Fibroblast of skin of scalp (primary cell): ENCODE results near the gene HHEX.

Experiments
- DNase-seq: peaks from one replicate; pipeline ENCODE4 v3.0.0-alpha.2; 2013

HHEX gene

DNA sequence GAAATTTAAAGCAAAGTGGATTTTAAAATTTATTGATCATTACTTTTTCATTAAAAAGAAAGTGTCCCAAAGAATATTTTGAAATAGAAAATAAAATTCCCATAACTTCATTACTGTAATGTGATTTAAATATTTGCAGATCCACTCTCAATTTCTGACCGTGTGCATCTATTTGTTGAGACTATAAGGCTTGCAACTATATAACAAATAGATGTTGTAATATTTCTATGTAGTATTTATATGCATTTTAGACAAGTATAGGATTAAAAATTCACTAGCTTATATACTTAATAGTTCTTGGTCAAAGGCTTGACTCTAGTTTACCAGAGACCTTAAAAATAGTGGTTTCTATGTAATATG is 3.8 kb downstream of the HHEX start:
- no peak for DNase-seq

DNA sequence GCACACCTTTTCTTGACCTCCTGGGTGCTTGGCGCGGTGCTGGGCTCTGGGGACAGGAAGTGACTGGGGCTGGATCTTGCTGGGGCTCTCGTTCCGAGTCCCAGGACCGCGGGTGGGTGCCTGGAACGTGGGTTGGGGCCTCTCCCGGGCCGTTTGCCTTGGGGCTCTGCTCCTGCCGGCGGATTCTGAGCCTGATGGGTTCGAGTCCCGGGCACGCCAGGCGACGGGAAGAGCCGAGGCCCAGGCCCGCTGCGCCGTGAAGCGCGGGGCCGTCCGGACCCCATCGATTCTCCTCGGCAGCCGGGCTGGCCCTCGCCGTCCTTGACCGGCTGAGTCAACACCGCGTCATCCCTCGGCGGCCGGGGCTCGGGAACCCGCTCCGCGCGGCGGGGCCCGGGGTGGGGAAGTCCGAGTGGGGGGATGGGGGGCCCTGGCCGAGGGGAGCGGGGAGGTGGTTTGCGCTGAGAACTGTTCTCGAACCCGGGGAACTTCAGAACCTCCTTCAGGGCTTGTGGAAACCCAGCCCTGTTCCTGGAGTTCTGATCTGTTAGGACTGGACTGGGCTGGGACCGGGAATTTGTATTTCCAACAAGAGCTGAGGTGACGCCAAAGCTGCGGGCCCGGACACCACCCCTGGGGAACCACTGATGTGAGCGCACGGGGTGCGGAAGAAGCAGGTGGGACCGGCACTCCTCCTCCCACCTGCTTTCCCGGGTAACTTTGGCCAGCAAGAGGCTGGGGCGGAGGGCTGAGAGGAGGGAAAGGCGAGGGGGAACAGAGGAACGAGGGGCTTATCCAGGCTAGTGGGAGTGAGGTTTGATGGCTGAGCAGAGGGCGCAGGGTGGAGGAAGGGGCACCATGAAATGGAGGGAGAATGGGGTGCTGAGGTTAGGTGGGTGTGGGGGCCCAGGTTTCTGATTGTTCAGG is 6.2 kb downstream of the HHEX start:
- peak; percentile 26 for DNase-seq

DNA sequence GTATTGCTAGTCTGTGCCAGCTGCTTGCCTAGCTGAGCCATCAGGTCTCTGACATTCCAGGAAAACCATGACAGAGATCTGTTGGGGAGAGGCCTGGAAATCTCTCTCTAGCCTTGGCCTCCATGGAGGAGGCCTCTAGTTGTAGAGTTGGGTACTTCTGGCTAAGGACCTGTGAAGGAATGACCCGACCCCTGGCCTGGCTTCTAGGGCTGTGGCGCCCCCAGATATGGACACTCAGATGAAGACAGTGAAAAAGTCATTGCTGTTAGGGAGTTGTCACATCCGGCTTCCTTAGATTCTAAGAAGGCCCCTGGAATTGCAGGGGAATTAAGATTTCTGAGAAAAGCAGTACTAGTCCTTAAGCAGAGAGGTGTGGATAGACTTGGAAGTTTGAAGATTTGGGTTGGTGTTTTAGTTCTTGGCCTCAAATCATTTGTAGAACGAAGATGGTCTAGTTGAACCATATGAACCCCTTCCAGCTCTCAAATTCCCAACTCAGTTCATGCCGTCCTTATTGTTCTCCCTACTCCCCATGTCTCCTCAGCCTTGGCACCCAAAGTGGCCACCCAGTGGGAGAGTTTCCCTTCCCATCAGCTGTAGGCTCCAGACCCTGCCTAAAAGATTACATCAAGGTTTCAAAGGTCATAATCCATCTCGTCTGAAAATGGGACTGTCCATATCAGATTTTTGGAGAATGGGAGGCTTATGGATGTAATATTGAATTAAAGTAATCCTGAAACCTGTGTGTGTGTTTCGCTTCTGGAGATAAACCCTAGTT is 7.0 kb downstream of the HHEX start:
- no peak for DNase-seq

DNA sequence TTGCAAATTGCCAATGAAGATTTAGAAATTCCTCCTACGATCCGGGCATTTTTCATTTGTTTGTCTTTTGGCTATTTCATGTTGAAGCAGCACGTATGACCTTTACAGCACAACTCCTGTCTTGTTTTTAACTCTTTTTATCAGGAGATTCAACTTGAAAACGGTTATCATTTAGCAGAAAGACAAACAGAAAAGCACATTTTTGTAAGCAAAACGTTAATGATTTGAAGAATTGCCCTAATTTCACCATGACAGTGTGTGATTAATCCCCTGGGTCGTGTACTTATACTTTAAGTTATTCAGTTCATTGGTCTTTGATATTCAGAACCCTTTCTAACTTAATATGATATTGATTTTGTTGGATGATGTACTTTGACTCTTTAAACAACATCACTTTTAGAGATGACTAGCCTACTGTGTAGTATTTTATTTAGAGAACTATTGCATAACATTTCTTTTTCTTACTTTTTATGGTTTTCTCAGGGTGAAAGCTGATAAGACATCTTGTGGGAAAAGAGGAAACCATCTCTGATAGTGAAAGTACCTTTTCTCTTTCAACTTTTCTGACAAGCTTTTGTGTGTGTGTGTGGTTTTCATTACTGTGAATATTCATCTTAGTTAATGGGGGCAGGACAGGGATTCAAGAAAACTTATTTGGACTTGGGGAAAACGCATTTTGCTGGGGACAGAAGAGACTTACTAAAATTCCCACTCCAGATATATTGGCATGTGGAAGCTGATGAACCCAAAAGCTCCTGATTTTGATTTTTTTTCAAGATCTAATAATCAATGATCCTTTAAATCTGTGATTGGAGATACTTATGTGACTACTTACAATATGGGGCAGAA is 8.1 kb downstream of the HHEX start:
- no peak for DNase-seq

DNA sequence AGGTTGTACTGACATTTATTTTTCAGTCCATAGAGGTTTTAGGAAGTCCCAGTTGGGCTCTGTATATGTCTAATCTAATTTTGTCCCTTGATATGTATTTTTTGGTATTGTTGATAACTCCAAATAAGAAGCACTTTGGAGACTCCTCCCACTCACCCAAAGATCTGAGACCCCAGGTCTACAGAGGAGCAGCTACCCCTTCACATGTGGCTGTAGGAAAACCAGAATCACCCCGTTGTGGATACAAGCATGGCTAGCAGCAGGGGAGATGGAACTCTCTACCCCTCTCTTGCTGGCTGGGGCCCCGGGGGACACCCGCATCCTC is 9.4 kb downstream of the HHEX start:
- DNase-seq = no peak

DNA sequence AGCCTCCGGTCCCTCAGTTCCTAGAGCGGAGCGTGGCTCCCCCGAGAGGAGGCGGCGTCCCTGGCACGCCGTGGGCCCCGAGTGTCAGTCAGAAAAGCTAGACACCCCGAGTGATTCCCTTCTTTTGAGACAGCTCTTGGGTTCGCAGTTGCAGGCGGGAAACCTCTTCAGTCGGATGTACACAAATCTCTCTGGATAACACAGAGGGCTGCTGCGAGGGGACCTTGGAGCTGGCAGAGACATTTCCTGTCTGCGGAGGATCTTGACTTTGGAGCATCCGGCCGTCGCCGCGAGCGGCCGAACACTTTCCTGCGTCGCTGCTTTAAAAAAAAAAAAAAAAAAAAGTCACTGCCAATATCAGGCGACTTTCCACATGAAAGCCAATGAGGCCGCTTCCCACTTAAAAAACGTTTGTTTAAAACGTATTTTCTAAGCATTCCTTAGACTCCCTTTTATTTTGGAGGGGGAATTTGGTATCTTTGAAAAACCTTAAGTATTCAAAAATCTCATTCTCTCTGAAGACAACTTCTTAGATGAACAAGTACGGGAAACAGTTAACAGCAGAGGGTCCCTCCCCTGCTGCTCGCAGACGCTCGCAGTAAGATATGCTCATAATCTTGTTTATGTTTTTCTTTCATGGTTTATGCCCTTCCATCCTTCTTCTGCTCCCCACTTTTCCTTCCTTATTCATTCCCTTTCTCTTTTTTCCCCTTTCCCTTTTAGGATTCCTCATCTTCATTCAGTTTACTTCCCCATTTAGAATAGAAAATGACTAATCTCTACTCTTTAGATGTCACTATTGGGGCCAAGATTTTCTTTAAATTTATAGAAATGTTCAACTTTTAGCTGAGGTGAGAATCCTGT is 10.0 kb downstream of the HHEX start:
- peak; percentile 67 for DNase-seq

DNA sequence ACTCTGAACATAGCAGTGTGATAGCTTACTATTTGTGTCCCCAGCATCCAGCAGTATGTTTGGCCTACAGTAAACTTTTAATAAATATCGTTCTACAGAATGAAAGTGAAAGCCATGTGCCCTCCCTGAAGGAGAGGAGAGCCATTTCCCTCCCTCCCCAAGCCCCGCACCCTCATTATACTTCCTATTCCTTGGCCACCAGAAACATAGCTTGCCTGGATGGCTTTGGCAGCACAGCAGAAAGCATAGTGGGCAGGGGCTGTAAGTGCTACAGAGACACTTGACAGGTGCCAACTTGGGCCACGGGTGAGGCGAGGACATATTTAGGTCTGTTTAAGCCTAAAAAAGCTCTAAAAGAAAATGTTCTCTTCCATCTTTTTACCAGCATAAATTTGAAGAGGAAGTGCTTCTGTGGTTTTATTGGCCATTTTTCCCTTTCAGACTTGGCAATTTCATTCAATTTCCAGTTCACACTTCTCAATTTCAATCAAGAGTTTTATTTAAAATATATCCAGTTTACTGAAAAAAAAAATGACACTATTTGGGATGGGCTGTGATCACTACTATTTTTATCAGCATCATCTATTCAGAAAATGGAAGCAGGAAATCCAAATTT is 12.7 kb downstream of the HHEX start:
- DNase-seq = no peak

DNA sequence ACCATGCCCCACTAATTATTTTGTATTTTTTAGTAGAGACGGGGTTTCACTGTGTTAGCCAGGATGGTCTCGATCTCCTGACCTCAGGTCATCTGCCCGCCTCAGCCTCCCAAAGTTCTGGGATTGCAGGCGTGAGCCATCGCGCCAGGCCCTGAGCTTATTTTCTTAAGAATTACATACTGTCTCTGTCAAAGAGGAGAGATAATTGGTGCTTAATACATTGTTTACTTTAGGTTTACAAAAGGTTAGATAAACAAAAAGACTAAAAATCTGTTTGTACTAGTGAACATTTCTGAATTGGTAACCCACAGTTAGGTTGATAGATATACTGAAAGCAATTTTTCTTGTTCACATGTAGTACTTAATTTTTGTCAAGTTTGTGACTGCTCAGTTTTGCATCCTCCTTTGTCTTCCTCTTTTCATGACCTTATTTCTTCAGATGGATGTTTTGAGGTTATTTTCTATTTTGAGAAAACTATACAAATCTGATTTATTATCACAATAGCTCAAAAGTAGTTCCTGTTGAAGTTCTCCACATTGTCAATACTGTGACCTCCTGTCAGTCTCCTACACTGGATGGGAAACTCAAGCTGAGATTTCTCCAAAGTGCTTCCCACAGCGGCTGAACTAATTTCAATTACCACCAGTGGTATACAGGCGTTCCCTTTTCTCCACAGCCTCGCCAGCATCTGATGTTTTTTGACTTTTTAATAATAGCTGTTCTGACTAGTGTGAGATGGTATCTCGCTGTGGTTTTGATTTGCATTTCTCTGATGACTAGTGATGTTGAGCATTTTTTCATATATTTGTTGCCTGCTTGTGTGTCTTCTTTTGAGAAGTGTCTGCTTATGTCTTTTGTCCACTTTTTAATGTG is 22.5 kb downstream of the HHEX start:
- DNase-seq = peak; percentile 52

DNA sequence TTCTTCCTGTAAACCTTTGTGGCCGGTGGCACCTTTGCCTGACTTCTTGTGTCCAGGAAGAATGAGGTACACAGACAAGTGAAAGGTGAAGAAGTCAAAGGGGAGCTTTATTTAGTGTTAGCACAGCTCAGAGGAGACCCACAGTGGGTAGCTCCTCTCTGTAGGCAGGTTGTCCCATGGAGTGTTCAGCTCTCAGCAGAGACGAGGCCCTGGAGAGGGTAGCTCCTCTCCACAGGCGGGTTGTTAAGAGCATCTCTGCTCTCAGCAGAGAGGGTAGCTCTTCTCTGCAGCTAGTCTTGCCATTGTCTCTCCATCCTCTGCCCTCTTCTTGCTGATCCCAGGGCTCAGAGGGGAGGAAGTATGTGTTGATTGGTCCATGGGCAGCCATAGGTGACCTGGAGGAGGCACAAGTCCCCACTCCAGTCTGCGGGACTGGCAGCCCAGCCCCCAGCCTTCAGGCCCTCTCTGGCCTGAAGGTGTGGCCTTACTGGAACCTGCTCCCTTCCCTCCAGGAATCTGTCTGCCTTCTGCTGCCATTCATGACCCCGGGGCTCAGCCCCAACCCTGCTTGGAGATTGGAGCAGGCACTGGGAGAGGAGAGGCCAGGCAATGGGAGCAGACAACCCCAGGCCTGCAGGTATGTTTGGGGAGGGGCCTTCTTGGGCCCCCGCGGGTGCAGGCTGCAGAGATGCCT is 24.5 kb downstream of the HHEX start:
- no peak for DNase-seq

DNA sequence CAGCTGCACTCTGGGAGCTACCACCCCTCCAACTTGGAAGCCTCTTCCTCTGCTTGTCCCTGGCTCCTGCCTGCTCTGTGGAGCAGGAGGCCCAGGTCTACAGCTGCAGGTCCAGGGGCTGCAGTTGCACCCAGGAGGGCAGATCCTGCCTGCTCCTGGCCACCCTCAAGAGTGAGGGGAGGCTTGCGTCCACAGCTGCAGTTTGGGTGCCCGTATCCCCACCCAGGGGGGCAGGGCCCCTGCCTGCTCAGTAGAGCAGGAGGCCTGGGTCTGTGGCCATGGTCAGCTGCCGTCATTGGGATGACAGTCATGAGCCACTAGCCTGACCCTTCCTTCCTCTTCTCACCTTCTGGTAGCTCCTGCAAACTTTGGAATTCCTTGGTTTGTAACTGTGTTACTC is 25.1 kb downstream of the HHEX start:
- DNase-seq = no peak

DNA sequence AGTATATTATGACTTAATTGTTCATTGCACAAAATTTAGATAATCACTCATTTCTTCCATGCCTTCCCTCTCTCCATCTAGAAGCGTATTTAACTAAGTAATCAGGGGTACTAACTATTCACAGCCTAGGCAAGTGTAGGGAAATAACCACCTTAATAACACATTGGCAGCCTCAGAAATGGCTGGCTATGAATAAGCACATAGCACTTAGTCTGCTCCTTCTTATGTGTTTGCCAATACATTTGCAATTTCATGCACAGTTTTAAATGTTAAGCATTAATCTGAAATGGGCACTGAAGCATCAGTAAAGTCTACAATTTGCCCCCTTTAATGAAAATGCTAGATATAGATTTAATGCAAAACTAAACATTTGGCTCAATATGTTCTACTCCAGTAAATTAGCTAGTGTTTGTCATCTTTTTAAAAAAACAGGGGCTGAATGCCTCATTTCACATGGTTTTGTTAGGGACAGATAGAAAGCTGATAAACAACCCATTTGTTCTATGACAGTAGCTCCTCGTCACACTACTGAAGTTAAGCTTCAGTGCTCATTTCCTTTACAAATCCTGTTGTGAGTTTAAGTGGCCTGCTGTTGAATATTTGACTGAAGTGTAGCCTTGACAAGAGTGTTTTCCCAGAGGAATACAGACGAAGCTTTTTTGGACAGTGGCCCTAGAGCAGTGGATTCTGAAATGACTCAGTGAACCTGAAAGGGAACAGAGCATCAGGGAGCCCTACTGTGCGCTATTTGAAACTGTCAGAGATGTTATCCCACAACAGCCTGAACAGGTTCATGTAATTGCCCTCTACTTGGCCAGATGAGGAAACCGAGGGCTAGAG is 30.5 kb downstream of the HHEX start:
- DNase-seq = no peak

DNA sequence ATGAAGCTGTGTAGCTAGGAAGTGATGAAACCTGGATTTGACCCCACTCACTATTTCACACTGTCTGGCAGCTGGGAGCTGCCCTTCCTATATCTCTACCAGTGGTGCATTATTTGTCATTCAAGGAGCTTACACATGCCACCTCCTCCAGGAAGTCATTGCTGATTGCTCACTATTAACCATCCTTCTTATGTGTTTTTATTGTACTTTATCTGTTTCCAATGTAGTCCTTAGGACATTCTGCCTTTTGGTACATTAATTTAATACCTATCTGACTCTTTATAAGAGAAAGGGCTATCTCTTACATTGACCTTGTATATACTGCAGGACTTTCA is 31.0 kb downstream of the HHEX start:
- no peak for DNase-seq

DNA sequence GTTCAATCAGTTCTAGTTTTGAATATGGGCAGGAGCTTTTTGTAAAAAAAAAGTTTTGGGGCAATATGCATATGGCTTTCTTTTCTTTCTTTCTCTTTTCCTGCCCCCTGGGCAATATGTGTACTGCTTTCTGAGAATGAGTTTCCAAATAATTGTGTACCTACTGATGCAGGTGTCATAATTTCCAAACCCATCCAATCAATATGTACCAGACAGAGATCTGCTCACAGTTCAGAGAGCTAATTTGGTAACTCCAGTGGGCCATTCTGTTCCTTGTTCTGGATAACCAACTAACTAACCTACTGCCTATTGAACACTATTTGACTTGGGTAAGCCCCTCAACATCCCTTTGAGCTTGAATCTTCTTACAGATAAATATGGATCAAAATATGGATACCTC is 32.6 kb downstream of the HHEX start:
- no peak for DNase-seq

DNA sequence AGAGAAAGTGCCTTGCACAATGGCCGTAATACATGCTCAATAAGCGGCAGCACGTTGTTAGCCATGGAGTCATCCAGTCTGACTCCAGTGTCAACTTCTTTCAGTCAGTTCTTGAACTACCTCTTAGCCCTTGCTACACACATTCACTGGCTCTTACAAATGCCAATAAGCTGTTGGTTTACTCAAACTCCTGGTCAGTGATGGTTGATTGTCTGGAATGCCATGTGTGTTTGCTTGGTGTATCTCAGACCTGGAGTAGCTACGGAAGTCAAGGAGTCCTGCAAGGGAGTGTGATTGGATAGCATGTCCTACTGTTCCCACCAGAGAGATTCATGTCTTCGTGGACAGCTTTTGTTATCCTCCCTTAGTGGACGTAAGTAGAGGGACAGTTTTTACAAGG is 37.4 kb downstream of the HHEX start:
- DNase-seq = no peak

DNA sequence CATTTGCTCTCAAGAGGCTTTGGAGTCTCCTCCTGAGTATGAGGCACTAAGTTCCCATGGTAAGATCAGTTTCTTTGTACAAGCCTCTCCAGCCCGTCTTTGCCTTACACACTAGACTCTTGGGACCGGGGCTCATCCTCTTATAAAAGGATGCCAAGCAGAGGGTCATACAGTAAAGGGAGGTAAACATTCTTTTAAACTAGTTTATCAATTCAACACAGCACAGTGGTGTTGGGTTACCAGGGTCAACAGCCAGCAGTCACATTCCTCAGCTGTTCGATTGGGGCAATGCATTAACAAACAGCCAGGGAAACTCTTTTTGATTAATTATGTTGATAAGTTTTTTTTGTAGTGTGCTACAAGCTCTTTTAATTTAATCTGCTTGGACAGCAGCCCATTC is 37.8 kb downstream of the HHEX start:
- no peak for DNase-seq

DNA sequence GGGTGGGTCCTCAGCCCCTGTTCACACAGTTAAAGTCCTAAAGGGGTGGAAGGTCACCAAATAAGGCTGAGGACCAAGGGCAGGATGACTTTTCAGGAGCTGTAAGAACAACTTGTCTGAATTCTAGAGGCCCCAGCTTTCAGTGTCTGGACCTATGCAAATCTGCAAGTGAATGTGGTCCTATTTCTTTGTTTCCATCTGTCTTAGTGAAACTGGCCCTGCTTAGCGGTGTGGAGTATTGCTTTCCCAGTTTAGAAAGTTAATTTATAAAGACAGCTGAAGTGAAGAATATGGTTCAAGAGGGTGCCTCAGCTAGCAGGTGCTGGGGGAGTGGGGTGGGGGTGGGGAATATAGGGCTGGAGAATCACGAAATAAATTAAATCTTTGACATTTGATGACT is 40.1 kb downstream of the HHEX start:
- DNase-seq = no peak

DNA sequence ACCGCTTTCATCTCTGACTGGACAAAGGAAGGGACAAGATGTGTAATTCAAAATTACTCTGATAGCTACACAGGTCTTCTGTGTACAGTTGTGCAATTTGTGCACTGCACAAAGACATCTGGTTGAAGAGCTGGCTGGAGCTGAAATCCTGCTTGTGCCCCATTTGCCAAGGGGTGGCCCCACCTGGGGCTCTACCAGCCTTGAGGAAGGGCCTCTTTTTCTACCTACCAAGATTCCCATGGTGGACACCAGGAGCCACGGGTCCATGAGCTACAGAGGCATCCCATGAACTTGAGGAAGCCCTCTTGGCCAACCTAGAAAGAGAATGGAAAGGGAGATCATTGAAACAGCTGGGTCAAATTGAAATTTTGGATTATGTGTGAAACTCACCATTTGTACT is 43.2 kb downstream of the HHEX start:
- DNase-seq = no peak

DNA sequence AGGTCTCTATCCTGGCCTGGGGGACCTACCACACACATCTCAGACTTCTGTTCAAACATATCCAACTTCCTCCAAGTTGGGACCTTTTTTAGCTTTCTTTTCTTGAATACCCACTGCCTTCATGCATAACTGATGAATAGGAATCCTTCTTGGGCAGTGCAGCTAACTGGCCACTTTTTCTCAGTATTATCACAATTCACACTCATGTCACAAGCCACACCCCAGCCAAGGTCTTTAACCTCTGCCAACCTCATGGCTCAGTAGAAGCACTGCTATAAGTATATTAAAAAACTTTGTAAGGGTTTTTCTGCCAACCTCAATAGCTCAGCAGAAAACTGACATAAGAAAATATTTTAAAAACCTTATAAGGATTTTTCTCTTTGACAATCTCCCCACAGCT is 44.5 kb downstream of the HHEX start:
- no peak for DNase-seq

DNA sequence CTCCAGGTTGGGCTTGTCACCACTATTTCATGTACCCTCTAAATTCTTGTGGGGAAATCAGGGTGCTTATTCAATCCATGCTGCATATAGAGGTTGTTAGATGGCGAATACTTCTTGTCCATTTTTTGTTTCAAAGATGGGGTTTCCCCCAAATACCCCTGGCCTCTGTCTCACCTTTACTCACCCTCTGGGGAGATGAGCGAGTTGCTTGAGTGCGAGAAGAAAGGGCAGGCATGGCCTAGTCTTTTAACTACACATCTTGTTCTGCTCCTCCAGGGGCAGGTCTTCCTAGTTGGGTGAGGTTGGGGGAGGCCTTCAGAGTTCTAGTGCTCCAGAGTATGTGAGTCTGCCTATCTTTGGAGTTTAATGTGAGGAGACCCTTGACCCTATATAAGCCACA is 46.2 kb downstream of the HHEX start:
- no peak for DNase-seq
